GM18526 (cell line): ENCODE results near the gene FBL.

Experiments used
- POLR2A ChIP-seq: IDR thresholded peaks from 3 replicates; pipeline ENCODE4 v1.6.1; 2011; ENCODE audit not compliant: insufficient read length; ENCODE audit errors: extremely low read depth

FBL gene

DNA sequence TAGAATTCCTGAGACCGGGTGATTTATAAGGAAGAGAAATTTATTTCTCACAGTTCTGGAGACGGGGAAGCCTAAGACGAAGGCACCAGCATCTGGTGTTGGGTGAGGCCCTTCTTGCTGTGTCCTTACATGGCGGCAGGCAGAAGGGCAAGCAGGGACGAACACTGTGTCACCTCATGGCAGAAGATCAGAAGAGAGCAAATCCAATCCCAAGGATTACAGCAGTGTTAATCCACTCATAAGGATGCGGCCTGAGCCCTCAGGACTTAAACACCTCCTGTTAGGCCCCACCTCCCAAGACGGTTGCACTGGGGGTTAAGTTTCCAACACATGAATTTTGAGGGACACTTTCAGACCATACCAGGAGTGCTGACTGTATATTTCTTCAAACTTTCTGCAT is 6.7 kb upstream of the FBL start:
- TF ChIP-seq POLR2A = no peak

DNA sequence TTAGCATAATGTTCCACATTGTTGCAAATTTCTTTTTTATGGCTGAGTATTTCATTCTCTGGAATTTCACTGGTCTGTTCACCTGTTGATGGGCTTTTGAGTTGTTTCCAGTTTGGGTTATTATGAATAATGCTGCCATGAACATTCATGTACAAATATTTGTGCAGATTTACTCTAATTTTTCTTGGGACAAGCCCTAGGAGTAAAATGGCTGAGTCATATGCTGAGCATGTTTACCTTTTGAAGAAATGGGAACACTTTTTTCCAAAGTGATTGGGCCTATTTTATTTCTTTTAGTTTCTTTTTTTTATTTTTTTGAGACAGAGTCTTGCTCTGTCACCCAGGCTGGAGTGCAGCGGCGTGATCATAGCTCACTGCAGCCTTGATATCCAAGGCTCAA is 4.7 kb upstream of the FBL start:
- no peak for TF ChIP-seq POLR2A

DNA sequence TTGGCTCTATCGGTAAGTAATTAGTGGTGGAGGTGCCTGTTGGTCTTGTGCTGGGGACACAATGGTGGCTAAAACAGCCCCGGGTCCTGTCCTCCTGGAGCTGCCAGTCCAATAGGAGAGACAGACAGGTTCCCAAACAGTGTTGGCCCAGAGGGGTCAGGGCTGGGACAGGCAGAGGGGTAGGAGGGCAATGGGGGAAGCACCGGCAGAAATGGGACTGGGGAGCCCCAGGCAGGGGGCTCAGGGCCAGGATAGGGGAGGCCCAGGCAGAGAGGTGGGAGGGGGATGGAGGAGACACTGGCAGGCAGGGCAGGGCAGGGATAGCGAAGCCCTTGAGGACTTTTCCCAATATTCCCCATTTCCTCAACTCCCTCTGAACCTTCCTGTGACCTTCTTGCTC is 2.2 kb upstream of the FBL start:
- TF ChIP-seq POLR2A = no peak

DNA sequence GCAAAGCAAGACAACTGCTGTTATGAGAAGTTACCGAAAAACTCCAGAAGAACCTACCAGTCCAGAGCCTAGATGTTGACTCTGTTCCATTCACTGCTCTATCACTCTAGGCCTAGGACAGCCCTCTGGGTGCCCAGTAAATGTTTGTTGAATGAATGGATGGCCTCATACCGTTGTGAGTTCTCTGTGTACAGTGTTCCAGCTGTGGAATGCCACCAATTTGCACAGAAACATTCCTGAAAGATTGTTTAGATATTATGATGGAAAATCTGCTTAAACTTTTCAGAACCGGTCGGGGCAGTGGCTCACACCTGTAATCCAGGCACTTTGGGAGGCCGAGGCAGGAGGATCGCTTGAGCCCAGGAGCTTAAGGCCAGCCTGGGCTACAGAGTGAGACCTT is 1.3 kb upstream of the FBL start:
- TF ChIP-seq POLR2A = no peak

DNA sequence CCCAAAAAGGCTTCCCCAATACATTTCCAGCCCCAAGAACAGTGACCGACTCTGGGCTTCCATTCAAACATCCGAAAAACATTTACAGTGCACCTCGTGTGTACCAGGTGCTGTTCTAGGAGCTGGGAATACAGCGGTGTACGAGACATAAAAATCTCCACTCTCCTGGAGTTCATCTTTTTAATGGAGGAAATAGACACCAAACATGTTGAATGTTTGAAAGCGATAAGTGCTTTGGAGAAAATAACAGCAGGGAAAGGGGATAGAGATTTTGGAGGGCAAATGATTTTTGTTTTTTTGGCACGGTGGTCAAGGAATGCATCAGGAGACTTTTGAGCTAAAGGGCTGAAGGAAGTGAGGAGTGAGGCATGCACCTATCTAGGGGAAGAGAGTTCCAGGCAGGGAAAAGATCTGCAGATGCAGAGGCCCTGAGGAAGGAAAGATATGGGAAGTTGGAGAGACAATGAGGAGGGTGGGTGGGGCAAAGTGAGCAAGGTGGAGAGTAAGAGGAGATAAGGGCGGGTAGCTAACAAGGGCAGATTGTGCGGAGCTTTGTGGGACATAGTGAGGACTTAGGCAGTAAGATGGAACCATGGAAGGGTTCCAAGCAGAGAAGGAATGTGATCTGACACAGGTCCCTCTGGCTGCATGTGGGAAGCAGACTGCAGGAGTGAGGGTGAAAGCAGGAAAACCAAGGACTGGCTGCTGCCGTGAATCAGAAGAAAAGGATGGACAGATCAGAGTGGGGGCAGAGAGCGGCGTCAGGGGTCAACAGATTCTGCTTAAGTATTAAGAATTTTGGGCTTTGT is 703 bp upstream of the FBL start:
- no peak for TF ChIP-seq POLR2A

DNA sequence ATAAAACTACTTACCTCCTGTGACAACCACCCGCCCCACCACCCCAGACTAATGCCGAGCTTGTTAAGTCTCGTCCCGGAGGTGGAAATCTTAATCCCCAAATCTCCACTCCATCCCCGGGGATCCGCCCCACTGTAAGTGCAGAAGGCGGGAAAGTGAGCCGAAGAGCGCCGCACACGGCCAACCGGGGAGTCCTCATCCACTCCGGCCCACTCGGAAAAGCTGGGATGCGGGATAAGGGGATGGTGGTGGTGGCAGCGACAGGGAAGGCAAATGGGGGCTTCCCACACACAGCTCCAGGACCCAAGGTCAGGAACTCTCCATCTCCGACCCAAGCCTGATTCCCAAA is 621 bp downstream of the FBL start:
- TF ChIP-seq POLR2A = no peak

DNA sequence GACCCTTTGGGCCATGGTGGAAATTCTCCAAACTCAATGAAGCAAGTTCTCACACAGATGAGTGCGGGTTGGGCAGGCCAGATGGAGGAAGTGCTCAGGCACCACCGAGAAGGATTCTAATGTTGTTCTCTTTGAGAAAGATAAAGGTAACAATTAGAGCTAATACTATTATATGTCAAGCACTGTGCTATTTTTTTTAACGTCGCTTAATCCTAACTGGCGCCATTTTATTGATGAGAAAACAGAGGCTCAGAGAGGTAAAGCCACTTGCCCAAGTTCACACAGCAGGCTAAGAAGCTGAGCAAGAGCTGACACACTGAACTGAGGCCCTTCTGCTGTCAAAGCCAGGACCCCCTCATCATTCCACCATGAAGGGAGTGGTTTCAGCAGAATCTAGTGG is 1.0 kb downstream of the FBL start:
- TF ChIP-seq POLR2A = no peak

DNA sequence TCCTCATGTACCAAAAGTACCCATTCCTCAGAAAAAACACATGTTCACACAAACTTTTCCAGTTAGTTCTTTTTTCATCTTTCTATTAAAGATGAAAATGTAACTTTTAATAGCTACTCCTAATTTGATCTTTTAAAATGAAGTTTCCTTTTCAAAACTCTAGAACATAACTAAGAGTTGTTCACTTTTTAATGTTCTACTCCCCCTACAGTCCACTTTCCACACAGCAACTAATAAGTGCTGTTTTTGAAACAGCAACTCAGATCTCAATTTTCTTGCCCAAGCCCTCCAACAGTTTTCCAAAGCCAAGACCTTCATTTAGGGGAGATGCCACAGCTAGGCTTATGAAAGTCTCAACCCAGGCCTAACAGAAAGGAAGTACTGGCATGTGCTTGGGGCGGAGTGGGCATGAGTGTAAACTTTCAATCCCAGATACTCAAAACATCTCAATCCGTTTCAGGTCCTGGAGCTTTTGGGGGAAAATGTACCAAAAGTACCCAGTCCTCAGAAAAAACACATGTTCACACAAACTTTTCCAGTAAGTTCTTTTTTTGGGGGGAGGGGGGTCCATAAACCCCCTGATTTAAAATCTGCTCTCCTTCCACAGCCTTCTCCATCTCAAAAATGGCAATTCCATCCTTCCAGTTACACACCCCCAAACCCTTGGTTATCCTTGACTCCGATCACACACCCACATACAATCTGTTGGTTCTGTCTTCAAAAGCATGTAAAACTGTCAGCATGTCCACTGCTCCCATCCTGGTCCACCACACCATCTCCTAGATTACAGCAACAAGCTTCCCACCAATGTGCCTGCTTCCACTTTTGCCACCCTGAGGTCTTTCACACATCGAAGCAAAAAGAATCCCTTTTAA is 2.0 kb downstream of the FBL start:
- no peak for TF ChIP-seq POLR2A

DNA sequence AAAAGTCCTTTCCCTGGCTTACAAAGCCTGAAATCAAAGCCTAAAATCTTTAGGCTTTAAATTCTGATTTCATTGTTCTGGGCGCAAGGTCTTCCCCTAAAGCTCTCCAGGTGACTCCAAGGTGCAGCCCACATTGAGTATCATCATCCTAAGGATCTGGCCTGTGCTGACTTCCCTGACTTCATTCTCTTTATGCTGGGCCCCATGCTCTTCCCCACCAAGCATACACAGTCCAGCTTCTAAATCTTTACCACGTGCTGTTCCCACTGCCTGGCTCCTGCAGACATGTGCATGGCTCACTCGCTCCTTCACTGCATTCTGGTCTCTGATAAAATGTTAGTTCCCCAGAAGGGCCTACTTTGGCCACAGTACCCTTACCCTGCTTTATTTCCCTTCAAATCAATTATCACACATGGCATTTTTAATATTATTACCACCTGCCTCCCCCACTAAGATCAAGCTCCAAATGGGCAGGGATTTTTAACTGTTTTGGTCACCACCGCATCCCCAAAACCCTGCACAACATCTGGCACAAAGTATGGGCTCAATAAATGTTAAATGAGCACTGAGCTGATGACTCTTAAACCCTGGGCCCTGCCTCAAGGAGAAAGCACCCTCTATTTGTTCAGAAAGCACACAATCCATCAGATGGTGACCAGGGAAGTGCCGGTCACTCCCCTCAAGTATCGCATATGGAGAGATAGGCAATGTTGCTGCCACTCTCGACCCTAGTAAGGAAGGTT is 3.3 kb downstream of the FBL start:
- TF ChIP-seq POLR2A = no peak

DNA sequence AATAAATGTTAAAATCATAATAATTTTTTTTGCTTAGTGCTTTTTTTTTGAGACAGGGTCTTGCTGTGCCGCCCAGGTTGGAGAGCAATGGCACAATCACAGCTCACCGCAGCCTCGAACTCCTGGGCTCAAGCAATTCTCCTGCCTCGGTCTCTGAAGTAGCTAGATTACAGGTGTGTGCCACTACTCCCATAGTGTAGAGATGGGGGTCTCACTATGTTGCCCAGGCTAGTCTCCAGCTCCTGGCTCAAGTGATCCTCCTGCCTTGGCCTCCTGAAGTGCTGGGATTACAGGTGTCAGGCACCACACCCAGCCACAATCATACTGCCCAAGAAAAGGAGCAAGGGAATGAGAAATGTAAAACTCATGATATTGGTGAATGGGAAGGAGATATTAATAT is 5.1 kb downstream of the FBL start:
- no peak for TF ChIP-seq POLR2A

DNA sequence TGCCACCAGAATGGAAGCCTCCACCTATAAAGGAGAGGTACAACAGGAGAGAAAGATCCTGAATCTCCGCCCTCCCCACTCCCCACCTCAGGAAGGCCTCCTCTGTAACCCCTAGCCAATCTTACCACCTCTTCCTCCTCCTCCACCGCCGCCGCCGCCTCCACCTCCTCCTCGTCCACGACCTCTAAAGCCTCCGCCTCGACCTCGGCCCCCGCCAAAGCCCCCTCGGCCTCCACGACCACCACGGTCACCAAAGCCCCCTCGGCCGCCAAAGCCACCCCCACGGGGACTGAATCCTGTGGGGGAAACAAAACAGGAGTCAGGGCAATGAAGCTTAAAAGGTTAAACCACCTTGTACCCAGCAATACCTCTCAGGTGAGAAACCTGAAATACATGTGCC is 5.7 kb downstream of the FBL start:
- TF ChIP-seq POLR2A = no peak

DNA sequence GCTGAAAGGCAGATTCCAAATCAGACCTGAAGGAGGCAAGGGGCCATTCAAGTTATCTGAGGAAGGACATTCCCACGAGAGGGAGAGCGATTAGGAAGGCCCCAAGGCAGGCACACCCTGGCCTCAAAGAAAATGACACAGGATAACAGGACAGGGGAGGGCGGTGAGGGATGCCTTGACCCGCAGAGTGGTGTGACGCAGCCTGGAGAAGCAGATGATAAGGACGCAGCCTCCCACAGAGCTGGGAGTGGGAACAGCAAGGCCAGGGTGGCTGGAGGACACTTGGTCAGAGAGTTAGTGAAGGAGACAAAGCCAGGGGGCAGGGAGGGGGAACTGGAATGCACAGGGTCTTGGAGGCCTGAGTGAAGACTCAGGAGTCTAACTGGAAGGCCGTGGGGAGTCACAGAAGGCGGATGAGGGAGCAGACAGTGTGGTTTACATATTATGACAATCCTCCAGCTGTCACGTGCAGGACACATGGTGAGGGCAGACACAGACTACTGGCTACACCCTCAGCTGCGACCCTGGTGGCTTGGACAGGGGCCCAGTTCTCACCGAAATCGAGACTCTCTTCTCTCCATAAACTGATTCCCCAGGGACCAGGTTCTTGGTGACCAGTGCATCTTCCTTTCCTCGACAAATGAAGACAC is 6.4 kb downstream of the FBL start:
- no peak for TF ChIP-seq POLR2A

DNA sequence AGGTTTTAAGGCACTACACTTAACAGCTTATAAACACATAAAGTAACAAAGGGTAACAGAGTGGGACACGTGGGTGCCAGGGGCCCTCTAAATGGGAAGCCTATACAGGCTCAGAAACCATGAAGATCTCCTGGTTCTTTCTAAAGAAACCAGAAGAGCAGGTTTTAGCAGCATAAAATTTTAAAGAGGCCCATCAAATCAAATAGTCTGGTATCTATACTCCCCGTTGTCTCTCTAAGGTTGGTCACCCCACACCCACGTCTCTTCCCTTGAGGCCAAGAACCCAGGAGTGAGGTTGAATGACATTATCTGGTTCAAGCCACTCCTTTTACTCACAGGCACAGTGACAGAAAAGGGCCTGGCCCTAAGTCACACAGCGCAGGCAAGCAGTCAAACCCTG is 7.6 kb downstream of the FBL start:
- TF ChIP-seq POLR2A = no peak

DNA sequence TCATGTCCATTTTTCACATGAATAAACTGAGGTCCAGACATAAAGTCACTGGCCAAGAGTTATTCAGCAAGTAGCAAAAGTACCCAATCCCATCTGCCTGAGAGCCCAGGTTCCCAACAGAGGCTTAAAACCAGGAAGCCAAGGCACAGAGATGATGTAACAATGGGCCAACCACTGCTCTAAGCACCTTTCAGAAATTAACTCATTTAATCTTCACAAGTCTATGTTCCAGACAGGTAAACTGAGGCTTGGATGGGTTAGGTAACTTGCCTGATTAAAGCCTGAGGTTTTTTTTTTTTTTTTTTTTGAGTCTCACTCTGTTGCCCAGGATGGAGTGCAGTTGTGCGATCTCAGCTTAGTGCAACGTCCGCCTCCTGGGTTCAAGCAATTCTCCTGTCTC is 8.2 kb downstream of the FBL start:
- TF ChIP-seq POLR2A = no peak

DNA sequence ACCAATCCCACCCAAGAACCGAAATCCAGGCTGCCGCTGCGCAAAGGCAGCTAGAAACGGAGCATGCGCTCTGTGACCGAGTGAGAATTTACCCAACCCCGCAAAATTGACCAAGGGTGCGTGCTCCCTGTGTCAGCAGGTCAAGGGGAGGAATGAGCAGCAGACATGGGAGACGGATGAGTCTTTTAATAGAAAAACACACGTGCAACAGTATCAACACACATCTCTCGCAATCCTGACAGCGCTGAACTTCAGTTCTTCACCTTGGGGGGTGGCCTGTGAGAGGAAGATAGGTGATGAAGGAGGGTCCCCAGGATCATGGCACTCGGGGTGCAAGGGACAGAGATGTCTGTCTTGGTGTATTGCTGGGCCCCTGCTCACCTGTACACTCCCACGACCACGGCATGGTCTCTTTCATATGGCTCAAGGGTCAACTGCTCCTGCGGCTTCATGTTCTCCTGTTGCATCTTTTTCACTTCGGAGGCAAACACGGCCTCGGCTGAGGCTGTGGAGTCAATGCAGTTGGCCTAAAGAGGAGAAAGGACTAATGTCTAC is 11.8 kb downstream of the FBL start:
- TF ChIP-seq POLR2A = no peak
